A549 (cell line): Measurements from ENCODE around the gene NDUFB4.

Source experiments
- CHD2 ChIP-seq: fragments of 150-350 bp; IDR thresholded peaks from 2 replicates; pipeline ENCODE4 v1.6.1; 2014; ENCODE audit warnings: low read length; ENCODE audit not compliant: partially characterized antibody
- CTCF ChIP-seq: fragments of >200 bp; sonication (Bioruptor Twin); formaldehyde crosslinking; IDR thresholded peaks from 3 replicates; pipeline ENCODE4 v1.5.1; 2016
- EP300 ChIP-seq, 2 experiments: fragments of >200 bp; sonication (Bioruptor Twin); formaldehyde crosslinking; IDR thresholded peaks; 2 replicates in 1 of 2; 3 replicates in 1 of 2; pipeline ENCODE4 v1.6.1; 2016 to 2017
- MYC ChIP-seq: IDR thresholded peaks from 2 replicates; pipeline ENCODE4 v1.6.1; 2012; ENCODE audit warnings: mild to moderate bottlenecking, inconsistent platforms, low read length, improper control_type of control experiment, borderline replicate concordance
- RAD21 ChIP-seq, 2 experiments: fragments of >200 bp in 1 of 2; sonication (Bioruptor Twin) in 1 of 2; formaldehyde crosslinking in 1 of 2; IDR thresholded peaks in 1 of 2; conservative IDR thresholded peaks in 1 of 2; 2 replicates in 1 of 2; 3 replicates in 1 of 2; pipeline ENCODE4 v1.6.1; 2012 to 2018; ENCODE audit warnings: inconsistent platforms in 1 of 2
- TF ChIP-seq, protein P1 (sequence below): IDR thresholded peaks from 2 replicates; pipeline ENCODE4 v1.6.1; 2012

DNA sequence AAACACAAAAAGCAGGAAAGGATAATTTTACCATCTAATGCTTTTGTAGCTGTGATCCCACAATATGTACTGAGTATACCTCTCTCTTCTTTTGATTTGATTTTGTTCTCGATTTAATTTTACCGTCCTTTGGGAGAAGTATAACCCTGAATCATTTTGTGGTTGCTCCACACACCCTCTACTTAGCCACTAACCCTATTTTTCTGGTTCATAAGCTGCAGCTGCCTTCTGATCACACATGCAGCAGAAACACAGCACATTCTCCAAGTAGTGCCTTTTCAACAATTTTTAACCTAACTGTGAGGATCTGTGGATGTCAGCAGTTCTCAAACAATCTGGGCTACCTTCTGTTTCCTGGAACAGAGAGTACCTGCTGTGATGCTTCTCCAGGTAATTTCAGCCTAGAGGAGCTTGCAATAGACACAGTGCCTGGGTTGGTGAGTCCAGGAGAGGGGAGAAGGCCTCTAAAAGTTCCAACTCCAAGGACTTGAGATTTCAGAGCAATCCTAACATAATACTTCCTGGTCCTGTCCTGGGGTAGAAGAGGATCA, 45.6 kb downstream of the NDUFB4 start:
- TF ChIP-seq EP300 (IDR thresholded peaks at IDR 0.05) (no peak), CTCF (no peak), RAD21 (conservative IDR thresholded peaks at IDR 0.05 in 1 of 2, IDR thresholded peaks at IDR 0.05 in 1 of 2) (no peak), MYC (no peak), CHD2 (no peak)
- TF ChIP-seq, protein P1, sequence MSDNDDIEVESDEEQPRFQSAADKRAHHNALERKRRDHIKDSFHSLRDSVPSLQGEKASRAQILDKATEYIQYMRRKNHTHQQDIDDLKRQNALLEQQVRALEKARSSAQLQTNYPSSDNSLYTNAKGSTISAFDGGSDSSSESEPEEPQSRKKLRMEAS, result no peak
